ENCODE data around the gene PFKL.

GRCh38 chr21:44345495-44345894, 45.6 kb downstream of the PFKL start:
- no peak for TF ChIP-seq EZH2 (IDR thresholded peaks at IDR 0.05)
- TF ChIP-seq POLR2AphosphoS5 (IDR thresholded peaks at IDR 0.05; ENCODE audit: borderline replicate concordance, low read depth, low read length), result no peak
- no peak for TF ChIP-seq FOXP2 (optimal IDR thresholded peaks at IDR 0.05; ENCODE audit: control extremely low read depth, extremely low read length, insufficient read depth)
